ENCODE measurements around the gene NCKAP1.
"Not testable (repeated sequence)": the region's sequence is repeated elsewhere in the genome, so short reads cannot be mapped to it uniquely, and the experiment has no call there.

NCKAP1 gene

DNA sequence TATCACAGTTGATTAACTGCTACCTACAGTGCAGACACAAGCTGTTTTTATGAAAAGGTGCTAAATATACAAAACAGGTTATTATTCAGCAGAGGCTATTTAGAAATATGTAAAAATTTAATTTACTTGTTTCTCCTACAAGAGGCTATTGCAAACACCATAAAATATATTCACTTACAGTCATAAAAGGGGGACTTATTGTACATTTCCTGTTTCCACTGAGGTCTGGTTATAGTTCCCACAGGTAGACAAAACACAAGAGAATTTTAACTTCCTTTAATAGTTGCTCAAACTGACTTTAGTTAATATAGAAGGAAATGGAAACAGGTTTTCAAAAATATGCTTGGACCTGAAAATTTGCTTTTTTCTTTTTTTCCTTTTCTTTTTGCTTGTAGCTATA is 131.8 kb downstream of the NCKAP1 start:
- no peak for DNase-seq

DNA sequence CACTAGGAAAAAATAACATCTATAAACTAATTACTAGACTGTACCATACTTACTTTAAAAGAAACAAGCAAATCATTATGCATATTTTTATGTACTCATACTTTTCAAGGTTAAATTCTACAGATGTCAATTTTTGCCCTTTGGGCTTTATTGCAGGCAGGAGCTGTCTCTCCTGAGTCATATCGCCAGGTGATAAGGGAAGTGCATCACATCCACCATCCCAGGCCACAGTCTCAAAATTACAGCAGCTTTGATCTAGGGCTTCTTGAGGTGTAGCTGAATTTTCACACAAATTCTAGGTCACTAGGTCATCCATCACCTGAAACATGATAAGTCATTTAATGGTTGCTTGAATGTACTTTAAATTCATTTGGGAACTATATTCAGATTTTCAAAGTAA is 133.4 kb downstream of the NCKAP1 start:
- DNase-seq: no peak

DNA sequence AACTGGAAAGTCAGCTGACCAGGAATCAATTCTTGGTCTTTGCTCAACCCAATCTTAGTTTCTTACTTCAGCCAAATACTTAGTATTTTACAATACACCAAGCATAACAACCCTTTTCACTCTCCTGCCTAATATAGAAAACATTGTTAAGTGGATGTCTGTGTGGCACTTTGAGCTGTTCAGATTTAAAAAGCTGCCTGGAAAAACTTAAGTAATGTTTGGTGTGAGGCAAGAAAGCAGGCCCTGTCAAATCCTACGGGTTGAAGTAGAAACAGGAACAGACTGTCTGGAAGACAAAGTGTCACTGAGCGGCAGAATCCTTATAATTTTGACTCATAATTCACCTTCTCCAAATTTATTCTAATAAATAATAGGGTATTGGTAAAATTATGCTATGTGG is 134.7 kb downstream of the NCKAP1 start:
- DNase-seq: no peak

DNA sequence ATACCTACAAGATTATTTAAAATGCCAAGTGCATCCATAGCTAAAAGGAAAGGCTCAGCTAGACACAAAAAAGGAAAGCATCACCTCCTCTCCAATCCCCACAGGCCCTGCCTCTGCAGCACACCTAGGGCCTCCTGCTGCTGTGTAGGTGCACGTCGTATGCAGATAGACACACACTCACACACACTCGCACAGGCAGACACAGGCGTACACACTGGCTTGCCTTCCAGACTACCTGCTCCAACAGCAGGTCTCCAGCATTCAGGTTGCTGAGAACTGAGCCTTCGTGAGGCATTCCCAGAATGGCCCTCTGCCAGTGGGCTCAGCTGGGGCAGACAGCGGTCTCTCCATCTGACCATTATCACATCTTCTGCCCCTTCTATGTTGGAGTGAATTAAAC is 136.5 kb downstream of the NCKAP1 start:
- DNase-seq: no peak

DNA sequence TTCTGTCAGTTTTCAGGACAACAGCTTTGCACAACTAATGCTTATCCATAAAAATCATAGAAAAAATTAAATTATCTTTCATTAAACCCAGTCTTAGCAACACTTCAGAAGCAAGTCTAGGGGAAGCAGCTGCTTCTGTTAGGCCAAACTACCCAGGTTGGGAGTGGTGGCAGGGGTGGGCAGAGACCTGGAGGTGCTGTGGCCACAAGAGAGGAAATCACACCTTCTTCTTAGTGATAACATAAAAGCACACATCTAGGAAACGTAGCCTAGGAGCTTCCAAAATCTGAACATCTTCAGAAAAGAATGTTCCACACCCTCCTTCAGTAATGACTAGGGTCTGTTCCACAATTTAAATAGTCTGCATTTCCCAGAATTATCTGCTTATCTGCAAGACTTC is 139.5 kb downstream of the NCKAP1 start:
- DNase-seq: no peak

DNA sequence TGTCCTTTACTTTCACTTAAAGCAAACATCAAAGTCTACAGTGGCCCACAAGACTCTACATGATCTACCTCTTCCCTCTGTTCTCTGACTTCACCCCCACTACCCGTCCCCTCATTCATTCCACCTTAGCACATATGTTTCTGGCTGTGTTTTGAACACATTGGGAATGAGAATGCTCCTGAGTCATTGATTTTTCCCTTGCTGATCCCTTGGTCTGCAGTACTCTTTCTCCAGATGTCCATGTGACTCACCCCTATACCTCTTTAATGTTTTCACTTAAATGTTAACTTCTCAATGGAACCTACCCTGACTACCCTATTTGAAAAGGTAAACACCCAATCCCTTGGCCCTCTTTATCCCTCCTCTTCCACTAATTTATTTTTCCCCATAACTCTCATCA is 141.1 kb downstream of the NCKAP1 start:
- no peak for DNase-seq

DNA sequence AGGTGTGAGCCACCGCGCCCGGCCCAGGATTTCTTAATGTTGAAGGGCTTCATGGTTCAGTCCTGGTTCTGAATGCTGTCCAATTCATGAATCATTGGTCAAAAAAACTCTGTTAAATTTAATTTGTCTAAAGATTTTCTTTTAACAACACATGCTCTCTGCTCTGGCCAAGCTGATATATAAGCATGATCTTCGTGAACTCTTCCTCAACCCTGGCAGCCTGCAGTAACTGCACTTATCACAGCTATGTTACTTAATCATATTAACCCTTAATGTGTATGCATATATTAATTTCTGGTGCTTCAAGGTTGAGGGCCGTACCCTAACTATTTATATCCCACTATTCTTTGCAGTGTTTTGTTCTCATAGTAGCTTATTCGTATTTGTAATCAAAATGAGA is 142.5 kb downstream of the NCKAP1 start:
- DNase-seq: no peak

DNA sequence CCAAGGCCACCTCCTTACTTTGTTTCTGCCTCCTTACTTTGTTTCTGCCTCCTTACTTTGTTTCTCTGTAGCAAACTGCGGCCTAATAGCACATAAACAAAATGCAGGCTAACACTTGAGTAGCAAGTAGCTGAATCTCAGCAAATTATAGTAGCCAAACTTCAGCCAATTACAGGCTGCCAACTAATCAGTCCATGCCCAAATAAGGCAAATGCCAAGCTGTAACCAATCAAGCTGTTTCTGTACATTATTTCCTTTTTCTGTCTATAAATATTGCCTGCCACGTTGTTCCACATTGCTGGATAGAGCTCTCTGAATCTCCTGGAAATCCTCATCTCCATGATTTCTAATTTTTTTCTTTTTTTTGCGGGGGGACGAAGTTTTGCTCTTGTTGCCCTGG is 143.1 kb downstream of the NCKAP1 start:
- DNase-seq: no peak

DNA sequence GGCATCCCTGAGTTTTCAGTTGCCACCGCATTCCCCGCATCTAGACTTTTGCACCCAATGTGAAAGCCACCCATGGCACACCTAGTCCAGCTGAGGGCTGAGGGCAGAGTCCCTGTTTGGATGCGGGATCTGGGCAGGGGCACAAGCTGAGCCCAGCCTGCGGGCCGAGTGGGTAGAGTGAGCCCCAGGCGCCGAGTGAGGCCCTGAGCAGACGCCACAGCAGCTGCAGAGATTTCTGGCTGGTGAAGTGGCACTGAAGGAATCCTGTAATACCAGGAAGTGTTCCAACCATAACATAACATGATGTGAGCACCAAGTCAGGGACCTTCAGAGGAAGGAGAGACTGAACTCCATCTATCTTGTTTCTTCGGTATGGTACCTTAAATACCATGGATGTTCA is 144.1 kb downstream of the NCKAP1 start:
- no peak for DNase-seq

DNA sequence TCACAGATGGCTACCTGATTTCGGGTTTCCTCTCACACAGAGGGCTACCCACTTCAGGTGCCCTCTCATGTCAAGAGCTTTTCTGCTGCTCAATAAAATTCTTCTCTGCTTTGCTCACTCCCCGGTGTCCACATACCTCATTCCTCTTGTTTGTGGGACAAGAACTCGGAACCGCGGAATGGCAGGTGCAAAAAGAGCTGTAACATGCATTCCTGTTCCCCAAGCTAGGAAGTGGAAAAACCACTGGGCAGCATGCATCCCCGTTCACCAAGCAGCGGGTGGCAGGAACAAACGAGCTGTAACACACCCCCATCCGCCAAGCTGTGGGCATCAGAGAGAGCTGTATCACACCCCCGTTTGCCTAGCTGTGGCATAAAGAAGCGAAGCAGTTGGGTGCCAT is 144.6 kb downstream of the NCKAP1 start:
- DNase-seq: no peak

DNA sequence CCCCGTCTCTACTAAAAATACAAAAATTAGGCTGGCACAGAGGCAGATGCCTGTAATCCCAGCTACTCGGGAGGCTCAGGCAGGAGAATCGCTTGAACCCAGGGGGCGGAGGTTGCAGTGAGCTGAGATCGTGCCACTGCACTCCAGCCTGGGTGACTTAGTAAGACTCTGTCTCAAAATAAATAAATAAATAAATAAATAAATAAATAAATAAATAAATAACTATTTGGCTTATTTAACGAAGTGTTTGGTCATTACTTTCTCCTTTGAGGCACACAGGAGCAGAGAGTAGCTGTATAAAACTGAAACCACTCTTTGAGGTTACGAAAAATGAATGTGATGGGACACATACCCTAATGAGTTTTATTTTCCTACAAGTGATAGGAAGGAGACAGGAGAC is 145.2 kb downstream of the NCKAP1 start:
- DNase-seq: not testable (repeated sequence)

DNA sequence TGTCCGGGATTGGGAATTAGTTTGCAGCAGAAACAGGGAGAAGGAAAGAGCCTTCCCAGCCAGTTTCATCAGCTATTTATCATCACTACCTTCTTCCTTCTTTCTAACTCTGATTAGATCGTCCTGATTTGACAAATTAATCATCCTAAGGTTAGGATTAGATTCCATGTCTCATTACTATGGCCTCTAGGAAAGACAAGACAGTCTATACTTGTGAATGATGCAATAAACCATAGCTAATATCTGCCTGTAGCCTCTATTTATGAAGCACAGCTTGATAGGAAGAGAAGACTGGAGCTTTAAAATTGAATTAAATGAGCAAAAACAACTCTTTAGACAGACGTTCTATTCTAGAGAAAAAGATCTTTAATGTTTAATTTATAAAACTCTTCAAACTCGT is 146.6 kb downstream of the NCKAP1 start:
- DNase-seq: no peak

DNA sequence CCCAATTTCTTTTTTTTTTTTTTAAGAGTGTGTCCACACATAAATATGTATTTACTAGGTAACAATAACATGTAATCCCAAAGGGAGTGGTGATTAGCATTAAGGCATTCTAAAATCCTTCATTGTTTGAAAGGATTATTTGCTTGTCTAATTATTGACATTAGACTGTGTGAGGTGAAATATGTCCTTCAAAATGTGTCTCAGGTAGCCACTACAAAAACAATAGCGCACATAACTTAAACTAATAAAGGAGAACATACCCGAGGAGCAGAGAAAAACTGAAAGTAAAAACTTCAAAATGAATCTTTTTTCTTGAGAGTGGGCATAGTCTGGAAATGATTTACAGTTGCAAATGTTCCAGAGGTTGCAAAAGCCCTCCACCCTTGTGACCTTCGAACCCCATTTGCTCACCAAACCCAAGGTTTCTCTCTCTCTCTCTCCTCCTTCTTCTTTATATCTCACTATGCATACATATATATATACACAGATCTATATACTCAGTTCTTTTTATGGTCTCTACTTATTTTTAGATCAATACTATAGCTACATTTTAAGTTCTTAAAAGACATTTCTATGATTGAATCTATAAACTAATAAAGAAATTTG is 147.4 kb downstream of the NCKAP1 start:
- no peak for DNase-seq

DNA sequence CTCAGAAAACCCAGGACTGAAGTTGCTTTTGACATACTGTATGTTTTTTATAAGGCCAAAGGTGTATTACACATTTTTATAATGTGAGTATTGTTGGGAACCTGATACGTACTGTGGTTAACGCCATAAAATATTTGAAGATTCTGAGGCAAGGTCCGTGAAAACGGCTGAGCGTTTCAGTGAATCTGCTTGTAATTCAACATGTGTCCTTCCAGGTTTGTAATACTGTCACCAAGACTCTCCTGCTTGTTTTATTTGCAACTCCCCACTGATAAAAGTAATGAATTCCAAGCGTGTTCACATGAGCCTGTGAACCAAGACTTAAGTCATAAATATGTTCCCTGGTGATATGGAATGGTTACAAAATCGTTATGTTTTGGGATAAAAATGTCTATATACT is 148.0 kb downstream of the NCKAP1 start:
- DNase-seq: no peak

DNA sequence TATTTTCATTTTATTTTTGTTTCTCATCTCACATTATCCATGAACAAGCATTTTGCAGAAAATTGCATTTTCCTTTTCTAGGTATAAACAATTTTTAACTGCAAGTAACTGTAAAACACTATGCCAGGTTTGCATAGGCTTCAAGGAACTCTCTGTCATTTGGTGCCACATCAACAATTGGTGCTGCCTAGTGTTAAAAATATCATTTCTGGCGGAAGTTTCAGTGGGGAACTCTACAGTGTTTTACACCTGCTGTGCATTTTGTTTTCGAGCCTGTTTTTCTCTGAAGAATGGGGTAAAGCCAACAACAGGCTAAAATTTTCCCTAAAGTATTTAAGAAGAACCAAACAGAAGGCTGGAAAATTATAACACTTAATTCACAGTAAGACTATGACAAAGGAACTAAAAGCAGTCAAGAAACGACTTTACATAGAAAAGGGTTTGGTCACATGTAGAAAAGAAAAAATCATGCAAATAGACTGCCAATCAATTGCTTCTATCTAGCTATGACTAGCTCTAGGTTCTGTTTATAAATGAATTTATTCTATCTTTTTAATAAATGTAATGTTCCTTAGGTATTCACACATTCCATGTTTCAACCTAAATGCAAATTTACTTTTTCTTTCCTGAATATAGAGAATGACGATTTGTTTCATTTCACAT is 150.4 kb downstream of the NCKAP1 start:
- DNase-seq: no peak

DNA sequence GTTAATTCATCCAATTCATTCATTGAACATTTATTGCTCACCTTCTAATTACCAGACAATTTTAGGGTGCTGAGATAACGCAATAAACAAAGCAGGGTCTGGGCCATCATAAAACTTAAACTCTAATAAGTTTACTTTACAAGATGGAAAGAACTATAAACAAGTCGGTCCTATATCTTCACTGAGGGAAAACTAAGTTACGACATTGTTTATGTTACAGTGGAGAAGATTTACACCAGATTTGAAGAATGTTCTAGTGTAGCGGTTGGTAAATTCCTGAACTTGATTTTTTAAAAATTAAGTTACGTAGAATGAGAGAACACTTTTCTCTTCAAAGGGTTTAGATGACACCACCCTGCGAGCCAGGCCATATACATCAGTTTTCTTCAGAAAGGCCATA is 151.2 kb downstream of the NCKAP1 start:
- DNase-seq: no peak

DNA sequence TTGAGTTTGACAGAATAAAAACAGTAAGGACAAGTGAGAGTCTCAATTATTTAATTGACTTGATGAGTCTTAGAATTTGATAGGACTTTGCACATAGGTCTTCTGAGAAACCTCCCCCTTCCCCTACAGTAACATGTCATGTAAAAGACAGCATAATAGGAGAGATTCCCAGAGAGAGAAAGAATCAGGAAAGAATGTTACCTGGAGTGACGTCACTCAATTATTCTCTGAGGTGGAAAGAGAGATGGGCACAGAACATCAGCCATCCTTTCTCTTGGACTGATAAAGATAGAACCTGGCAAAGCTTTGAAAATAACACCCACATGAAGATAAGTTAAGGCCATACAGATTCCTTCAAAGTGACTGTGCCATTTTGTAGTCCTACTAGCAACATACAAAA is 152.5 kb downstream of the NCKAP1 start:
- no peak for DNase-seq

DNA sequence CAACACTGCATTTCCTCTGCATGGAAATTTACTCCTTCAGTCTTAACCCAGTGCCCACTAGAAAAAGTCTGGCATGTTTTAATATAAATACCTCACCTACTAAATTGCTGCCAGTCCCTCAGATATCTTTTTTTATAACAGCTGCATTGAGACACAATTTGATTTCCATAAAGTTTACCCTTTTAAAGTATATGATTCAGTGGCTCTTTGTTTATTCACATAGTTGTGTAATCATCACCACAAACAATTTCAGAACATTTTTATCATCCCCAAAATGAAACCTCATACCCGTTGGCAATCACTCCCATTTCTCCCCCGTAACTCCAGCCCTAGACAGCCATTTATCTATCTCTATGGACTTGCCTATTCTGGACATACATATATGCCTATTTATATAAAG is 154.8 kb downstream of the NCKAP1 start:
- no peak for DNase-seq

DNA sequence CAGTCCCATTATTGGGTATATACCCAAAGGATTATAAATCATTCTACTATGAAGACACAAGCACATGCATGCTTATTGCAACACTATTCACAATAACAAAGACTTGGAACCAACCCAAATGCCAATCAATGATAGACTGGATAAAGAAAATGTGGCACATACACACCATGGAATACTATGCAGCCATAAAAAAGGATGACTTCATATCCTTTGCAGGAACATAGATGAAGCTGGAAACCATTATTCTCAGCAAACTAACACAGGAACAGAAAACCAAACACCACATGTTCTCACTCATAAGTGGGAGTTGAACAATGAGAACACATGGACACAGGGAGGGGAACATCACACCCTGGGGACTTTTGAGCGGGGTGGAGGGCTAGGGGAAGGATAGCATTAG is 158.2 kb downstream of the NCKAP1 start:
- not testable (repeated sequence) for DNase-seq

DNA sequence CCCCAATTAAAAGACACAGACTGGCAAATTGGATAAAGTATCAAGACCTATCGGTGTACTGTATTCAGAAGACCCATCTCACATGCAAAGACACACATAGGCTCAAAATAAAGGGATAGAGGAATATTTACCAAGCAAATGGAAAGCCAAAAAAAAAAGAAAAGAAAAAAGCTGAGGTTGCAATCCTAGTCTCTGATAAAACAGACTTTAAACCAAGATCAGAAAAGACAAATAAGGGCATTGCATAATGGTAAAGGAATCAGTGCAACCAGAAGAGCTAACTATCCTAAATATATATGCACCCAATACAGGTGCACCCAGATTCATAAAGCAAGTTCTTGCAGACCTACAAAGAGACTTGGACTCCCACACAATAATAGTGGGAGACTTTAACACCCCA is 161.6 kb downstream of the NCKAP1 start:
- not testable (repeated sequence) for DNase-seq

DNA sequence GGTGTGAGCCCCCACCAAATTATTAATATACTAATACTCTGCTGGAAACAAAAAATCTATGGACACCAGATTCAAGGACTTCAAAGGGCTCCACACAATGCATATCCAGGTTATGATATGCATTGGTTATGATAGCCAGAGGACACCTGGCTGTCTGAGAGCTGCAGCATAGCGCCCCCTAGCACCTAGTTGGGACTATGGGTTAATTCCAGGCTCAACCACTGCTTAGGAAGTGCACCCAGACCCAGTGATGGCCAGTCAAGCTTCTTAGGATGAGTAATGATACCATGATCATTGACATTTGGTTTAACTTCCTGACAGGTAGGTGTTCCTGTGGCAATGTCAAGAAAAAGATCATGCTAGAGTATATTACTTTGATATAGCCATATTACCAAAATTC is 168.0 kb downstream of the NCKAP1 start:
- no peak for DNase-seq

DNA sequence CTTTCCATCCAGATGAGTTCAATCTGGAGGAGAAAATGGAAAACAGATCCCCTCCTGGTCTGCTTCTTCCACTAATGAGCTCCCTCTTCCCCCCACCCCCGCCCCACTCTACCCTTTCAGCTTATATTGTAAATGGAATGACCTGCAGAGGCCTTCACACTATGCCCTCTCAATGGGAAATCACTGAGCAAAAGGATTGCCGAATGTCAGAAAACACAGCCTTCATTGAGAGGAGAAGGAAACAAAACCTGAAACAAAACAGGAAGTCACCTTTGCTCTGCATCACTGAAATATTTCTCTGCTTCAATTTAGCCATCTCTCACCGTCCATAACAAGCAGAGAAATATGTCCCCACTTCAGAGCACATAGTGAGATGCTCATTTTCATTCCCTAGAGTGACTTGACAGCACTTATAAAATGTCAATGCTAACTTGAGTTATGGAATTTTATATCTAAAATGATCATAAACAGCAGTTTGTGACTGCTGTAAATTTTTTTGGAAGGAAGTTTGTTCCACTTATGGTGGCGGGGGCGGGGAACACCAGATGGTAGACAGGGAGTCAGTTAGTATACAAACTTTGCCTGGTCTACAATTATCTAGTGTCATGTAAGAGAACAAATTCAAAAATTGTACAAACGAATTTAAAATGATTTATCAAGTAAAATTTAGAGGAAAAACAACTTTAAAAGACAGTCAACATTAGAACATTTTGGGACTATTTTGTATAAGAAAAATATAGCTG is 170.0 kb downstream of the NCKAP1 start:
- DNase-seq: no peak

DNA sequence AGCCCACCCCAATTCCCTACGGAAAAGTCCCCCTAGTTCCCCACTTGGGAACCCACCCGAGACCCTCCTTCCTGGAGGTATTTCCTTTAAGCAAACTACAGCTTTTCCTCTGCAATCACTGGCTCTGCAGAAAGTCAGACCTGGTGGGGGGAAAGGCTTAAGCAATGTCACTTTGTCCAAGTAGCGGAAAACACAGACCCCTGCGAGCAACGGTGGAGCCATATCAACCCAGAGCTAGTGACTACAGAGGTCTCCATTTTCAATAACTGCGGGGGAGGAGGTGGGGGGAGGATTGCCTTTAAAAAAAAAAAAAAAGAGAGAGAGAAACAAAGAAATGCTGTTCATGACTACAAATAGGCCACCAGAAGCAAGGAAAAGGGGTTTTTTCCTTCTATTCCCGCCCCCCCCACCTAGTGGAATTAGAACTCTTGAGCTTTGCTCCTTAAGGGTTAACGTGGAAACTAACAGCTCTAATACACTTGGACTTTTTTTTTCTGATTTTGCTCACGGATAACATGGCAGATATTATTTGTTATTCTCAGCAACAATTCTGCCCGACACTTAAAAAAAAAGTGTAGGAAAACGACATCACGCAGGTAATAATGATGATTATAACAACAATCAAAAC is 170.7 kb downstream of the NCKAP1 start:
- no peak for DNase-seq
